HG02610 (cell line): Measurements from ENCODE around the gene PLAC1.

Source experiments
- ATAC-seq: cut with Tn5 transposase; IDR thresholded peaks from one replicate; pipeline ENCODE4 v1.9.1; 2021; ENCODE audit warnings: mild to moderate bottlenecking, moderate library complexity; ENCODE audit not compliant: unreplicated experiment

Gene PLAC1

GRCh38 chrX:134545510-134545909, 112.8 kb downstream of the PLAC1 start:
- ATAC-seq, result no peak

GRCh38 chrX:134544513-134545151, 113.6 kb downstream of the PLAC1 start:
- ATAC-seq, result no peak

GRCh38 chrX:134544135-134544512, 114.1 kb downstream of the PLAC1 start:
- no peak for ATAC-seq

GRCh38 chrX:134543288-134543687, 115.0 kb downstream of the PLAC1 start:
- ATAC-seq, result no peak

GRCh38 chrX:134542485-134542884, 115.8 kb downstream of the PLAC1 start:
- no peak for ATAC-seq

GRCh38 chrX:134541906-134542305, 116.4 kb downstream of the PLAC1 start:
- no peak for ATAC-seq

GRCh38 chrX:134538316-134538715, 120.0 kb downstream of the PLAC1 start:
- no peak for ATAC-seq

- no peak for ATAC-seq
These were observed 120.9 kb downstream of the PLAC1 start for GRCh38 chrX:134537179-134537955.

- ATAC-seq, result no peak
These were observed 124.3 kb downstream of the PLAC1 start for GRCh38 chrX:134533952-134534351.

GRCh38 chrX:134533352-134533751, 124.9 kb downstream of the PLAC1 start:
- ATAC-seq, result no peak

GRCh38 chrX:134530845-134531244, 127.4 kb downstream of the PLAC1 start:
- no peak for ATAC-seq

GRCh38 chrX:134529481-134529880, 128.8 kb downstream of the PLAC1 start:
- ATAC-seq, result no peak

GRCh38 chrX:134528960-134529359, 129.3 kb downstream of the PLAC1 start:
- ATAC-seq, result no peak

- ATAC-seq, result no peak
These were observed 131.9 kb downstream of the PLAC1 start for GRCh38 chrX:134526399-134526798.

- no peak for ATAC-seq
These were observed 133.0 kb downstream of the PLAC1 start for GRCh38 chrX:134525086-134525792.

GRCh38 chrX:134524181-134524580, 134.1 kb downstream of the PLAC1 start:
- ATAC-seq, result no peak

GRCh38 chrX:134520860-134521390, 137.3 kb downstream of the PLAC1 start:
- ATAC-seq, result no peak
